DMS 273 (cell line): ENCODE data around the gene CYP4V2.
"Not testable (repeated sequence)": the region's sequence is repeated elsewhere in the genome, so short reads cannot be mapped to it uniquely, and the experiment has no call there.

Experiments used
- DNase-seq: peaks from one replicate; lab custom pipeline; 2025; ENCODE audit not compliant: unreplicated experiment; lab: John Stamatoyannopoulos, UW

The CYP4V2 gene

GRCh38 chr4:186227744-186228513, 36.6 kb downstream of the CYP4V2 start:
- DNase-seq = no peak

- DNase-seq = no peak
These were observed 37.1 kb downstream of the CYP4V2 start for GRCh38 chr4:186228514-186228894.

DNA sequence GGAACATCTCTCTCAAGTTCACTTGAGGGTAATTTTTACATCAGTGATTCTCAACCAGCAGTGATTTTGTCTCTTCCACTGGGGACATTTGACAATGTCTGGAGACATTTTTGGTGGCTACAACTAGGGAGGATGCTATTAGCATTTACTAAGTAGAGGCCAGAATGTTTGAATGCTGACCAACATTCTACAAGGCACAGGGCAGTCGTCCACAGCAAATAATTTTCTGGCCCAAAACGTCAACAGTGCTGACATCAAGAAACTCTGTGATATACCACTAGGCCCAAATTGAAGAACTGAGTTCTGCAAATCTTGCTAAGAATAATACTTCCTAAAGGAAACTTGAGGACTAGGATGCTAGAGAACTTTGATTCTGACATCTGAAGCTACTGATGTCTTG, 43.0 kb downstream of the CYP4V2 start:
- DNase-seq = no peak

DNA sequence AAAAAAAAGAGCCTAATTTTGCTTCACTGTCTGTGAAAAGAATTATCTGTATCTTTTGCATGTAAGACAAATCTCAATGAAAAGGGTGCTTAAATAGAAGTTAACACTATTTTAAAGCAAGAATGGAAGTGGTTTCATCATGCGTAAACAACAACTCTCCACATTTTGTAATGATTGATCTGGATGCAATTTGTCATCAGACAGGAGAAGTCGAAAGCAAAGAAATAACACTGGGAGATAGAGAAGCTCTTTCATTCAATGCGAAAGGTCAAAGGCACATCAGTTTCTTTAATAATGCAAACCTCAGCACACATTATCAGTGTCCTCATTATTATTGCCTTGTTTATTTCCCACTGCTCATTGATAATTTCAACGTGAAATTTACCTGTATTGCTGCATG, 44.8 kb downstream of the CYP4V2 start:
- DNase-seq = no peak

DNA sequence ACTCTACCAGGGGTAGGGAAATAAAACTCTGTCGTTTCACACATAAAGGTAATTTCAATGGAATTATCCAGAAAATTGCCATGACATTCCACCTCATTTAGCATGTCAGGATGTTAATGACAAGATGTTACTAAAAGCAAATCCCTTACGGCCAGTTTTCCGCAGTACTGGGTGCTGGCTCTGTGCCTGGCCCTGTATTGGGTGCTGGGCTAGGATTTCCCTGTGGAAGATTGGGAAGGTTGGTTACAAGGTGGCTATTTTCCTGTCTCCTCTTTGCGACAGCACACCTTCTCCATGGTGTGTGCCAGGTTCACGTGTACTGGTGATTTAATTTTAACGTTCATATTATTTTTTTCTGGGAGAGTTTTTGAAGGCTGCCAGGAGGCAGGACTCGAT, 49.1 kb downstream of the CYP4V2 start:
- DNase-seq = no peak

DNA sequence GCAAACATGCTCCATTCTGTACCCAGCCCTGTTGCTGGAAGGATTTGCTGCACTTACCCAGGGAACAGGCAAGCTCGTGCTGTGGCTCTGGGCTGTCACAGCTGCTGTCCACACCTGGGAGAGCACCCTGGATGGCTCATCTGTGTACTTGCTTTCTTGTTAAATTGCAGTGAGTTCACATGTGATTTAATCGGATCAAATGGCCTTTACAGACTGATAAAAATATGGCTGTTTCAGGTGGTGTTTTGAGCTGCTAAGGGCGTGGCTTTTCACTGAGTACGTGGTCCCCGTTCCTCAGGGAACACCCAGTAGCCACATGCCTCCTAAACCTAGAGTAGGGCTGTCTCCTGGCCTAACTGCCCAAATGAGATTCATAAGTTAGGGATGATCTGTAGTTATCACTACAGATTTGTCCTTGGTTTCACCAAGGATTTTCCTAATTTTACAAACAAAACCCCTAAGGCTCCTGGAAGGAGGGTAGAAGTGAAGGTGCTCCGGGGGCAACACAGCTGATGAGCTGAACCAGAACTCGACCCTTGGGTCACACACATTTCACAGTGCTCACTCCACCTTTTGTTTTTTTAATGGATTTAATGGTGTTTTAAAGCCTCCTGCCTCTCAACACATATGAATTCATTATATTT, 49.6 kb downstream of the CYP4V2 start:
- no peak for DNase-seq

- no peak for DNase-seq
These were observed 50.2 kb downstream of the CYP4V2 start for GRCh38 chr4:186241616-186242015.

GRCh38 chr4:186242031-186242430, 50.7 kb downstream of the CYP4V2 start:
- DNase-seq = not testable (repeated sequence)

GRCh38 chr4:186243331-186243730, 52.0 kb downstream of the CYP4V2 start:
- no peak for DNase-seq

GRCh38 chr4:186244835-186245234, 53.5 kb downstream of the CYP4V2 start:
- no peak for DNase-seq

- not testable (repeated sequence) for DNase-seq
These were observed 55.8 kb downstream of the CYP4V2 start for GRCh38 chr4:186247062-186247752.

- DNase-seq = no peak
These were observed 57.3 kb downstream of the CYP4V2 start for GRCh38 chr4:186248643-186249042.

- no peak for DNase-seq
These were observed 58.7 kb downstream of the CYP4V2 start for GRCh38 chr4:186249785-186250754.

DNA sequence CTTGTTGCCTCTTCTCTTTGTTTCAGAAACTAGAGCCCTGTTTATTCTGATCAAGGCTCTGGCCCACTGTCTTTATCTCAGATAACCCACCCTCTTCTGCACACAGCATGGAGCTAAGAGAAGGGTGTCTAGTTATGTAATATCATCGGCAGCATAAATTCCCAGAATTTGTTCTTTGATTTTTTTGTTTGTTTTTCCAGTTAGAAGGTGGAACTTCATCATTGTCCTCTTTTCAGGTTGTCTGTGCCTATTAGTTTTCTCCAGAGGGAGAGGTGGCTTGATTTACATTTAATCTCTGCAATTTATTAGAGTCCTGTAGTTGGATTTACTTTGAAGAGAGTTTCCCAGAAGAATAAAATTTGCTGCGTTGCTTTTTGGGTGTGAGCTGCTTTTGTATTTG, 59.4 kb downstream of the CYP4V2 start:
- no peak for DNase-seq

GRCh38 chr4:186255122-186255521, 63.8 kb downstream of the CYP4V2 start:
- no peak for DNase-seq

GRCh38 chr4:186258216-186258811, 66.9 kb downstream of the CYP4V2 start:
- no peak for DNase-seq

GRCh38 chr4:186260117-186260503, 68.7 kb downstream of the CYP4V2 start:
- DNase-seq = no peak
